HL-60/S4 (cell line): ENCODE data around the gene GINS2.

Experiments
- in situ Hi-C: fragments of 300-500 bp; cut with MboI; formaldehyde crosslinking; loops from 2 replicates; pipeline ENCODE4 v1.14.3; 2022; ENCODE audit warnings: low sequenced_read_pairs

GINS2 gene

DNA sequence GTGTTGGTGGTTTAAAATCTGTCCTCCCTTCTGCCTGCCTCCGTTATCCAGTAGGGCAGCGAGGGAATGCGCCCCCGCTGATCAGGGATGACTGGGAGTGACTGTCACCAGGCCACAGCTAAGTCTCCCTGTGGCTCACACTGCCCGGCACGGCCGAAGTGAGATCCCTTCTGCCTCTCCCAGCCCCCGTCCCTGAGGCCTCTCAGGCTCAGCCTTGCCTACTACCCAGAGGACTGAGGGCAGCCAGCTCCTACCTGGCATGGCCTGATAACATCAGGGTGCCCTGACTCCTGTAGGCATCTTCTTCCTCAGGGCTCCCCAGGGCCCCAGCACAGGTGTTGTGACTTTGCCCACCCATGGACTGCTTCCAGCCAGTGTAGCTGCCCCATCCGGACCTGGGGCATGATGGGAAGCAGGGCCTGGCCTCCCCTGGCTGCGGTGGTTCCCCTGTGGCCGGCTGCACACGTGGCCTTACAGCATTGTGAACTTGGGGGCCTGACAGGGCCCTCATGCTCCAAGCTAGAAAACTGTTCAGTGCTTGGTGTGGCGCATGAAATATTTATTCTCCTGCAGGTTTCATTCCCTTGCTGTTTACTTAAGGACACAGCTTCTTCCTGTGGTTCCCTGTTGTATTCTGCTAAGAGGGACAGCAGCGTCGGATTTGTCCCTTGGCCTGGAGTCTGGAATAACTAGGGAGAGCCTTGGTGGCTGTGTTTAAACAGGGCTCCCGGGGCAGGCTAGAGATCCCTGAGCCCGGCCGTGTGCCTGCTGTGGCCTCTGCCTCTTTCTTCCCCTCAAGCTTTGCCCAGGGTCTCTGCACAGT, 30.0 kb downstream of the GINS2 start:
- in situ Hi-C loops, result no loop called here

DNA sequence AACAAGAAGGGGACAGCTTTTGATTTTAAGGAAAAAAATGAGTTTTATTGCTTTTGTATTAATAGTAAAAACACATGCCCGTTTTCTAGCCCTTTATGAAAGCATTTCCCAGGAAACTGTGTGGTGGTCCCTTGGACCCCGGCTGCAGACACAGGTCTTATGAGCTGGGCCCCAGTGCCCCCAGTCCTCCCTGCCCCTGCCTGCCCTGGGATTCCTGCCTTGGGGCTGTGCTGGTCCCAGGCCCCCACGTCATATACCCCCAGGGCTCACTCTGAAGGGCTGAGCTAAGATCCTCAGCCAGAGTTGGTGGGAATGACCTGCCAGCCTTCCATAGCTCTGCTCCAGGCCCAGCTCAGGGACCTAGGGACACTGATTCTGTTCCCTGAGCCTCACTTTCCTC, 30.8 kb downstream of the GINS2 start:
- in situ Hi-C loops, result no loop called here

DNA sequence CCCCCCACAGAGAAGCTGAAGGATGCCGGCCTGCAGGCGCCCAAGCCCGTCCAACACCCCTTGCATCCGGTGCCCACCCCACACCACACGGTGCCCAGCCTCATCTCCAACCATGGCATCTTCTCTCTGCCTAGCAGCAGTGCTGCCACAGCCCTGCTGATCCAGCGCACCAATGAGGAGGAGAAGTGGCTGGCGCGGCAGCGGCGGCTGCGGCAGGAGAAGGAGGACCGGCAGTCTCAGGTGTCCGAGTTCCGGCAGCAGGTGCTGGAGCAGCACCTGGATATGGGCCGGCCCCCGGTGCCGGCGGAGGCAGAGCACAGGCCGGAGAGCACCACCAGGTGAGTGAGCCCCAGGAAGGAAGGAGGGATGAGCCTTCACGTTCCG, 31.5 kb downstream of the GINS2 start:
- in situ Hi-C loops, result no loop called here

DNA sequence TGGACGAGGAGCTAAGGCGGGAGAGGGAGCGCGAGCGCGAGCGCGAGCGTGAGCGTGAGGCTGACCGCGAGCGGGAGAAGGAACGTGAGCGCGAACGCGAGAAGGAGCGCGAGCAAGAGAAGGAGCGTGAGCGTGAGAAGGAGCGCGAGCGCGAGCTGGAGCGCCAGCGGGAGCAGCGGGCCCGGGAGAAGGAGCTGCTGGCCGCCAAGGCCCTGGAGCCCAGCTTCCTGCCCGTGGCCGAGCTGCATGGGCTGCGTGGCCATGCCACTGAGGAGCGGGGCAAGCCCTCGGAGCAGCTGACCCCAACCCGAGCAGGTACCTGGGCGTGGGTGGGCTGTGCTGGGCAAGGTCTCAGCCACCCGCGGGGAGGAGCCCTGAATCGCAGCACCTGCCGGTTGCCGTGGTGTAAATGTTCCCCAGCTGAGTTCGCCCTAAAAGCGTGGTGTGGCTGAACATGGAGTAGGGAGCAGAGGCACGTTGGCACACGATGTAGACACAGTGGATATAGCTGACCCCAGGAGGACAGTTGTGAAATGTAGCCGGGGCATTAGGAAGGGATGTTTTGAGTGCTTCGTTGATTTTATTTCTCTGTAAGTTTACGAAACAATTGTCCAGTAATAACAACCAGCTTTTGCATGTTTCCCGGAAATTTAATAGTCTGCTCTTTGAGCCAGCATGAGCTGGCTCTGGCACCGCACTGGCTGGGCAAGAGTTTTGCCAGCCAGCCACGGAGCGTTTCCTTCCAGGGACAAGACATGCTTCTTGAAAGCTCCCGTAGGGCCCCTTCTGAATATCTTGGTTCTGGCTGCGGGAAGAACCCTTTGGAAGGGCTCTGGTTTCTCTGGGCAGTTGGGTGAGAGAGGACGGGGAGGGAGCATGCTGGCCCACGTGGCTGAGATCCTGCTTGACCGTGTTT, 32.1 kb downstream of the GINS2 start:
- in situ Hi-C loops, result no loop called here

DNA sequence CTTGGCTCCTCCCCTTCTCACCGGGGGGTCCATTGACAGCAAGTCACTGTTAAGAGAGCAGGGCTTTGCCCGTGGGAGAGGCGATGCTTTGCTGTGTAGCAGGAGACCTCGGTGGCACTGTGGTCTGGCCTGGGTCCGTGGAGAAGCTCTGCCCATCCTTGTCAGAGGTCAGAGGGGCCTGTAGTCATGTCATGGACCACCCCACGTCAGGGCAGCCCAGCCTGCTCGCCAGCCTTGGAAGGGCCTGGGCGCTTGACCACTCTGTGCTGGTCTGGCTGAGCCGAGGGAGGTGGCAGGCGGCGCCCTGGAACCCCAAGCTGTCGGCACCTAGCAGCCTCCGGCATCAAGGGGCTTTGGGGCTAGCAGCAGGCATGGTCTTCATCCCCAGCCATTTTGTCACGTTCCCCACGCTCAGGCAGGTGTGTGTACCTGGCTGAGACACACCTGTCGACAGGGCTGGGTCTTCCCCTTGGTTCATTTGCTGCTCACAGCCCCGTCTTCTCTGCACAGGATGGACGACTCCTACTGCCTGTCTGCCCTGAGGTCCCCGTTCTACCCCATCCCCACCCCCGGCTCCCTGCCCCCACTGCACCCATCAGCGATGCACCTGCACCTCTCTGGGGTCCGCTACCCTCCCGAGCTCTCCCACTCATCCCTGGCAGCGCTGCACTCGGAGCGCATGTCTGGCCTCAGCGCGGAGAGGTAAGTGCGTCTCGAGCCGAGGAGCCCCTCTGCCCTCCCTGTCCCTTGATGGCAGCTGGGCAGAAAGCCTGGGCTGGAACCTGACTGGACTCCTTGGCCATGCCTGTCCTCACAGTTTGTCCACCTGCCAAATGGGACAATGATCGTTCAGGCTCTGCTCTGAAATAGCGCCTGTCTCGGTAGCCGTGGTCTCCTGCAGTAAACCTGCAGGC, 33.3 kb downstream of the GINS2 start:
- in situ Hi-C loops, result no loop called here

DNA sequence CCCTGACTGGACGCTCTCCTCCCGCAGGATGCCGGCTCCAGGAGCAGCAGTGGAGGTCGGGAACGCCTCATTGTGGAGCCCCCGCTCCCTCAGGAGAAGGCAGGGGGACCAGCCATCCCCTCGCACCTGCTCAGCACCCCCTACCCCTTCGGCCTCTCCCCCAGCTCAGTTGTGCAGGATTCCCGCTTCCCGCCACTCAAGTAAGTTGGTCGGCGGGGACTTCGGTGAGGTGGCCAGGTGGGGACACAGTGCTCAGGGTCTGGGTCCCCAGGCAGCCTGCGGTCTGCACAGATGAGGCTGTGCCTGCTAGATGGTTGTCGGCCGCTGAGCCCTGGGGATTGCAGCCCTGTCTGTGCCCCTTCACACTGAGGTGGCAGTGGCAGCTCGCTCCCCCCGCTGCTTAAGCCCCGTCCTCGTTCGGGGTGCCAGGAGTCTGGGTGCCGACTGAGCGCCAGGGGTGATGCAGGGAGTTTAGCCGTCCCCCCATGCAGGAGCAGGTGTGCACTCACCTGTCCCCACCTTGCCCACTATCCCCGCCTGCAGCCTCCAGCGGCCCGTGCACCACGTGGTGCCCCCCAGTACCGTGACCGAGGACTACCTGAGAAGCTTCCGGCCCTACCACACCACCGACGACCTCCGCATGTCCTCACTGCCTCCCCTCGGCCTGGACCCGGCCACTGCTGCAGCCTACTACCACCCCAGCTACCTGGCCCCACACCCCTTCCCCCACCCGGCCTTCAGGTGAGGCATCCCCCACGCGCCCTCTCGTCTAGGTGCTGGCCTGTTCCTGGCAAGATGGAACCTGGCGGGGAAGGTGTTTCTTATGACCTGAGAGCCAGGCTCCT, 34.3 kb downstream of the GINS2 start:
- in situ Hi-C loops, result no loop called here

DNA sequence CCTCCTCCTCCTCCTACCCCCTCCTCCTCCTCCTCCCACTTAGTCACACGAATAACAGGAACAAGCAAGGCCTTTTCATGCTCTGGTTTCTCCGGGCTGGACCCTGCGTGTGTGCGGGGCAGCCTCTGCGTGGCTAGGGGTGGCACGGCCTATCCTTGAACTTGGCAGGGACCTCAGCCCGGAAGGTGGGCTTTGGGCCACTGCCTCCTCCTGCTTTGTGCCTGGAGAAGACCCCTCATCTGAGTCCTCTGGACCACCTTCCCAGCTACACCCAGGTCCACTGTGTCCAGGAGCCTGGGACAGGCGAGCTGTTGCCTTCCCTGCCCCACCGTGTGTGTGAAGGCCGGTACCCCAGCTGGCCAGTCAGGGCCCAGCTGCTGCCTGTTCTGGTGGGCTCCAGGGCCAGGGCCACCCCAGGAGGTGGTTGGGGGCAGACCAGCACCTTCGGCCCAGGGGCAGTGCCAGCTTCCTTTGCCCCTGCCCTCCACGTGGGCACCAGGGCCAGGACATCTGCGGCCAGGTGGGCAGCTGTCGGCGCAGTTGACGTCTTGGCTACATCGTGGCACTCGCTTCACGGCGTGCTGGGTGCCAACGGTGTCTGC, 35.4 kb downstream of the GINS2 start:
- in situ Hi-C loops, result no loop called here

DNA sequence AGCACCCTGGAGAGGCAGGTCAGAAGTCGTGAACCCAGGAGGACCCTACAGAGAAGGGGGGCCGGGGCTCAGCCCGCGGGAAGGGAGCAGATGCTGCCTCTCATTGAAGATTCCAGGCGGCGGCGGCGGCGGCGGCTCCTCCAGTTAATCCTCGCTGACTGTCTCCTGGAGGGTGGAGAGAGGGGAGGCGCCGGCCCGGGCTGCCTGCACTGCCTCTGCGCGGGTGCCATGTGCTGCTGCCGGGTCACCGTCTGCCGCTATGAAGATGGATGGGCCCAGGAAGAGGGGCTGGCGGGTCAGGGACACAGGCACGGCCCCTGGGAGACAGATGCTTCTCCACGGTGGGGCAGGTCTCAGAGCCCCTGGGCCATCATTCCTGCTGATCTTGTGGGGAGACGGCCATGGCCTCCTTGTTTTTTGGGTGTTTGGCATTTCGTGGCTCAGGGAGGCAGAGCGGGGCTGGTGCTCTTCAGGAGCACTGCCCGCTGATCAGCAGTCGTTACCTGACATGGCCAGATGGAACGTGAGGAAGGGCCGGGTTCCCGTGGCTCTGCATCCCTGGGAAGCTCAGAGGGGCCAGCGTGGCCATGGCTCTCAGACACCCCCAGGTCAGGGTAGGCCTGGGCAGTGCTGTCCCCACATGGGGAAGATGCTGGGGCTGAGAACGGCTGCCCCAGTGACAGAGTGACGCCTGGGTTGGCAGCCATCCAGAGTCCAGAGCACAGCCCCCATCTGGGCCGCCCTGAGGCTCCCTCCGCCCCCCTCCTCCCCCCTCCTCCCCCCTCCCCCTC, 36.1 kb downstream of the GINS2 start:
- in situ Hi-C loops, result no loop called here

DNA sequence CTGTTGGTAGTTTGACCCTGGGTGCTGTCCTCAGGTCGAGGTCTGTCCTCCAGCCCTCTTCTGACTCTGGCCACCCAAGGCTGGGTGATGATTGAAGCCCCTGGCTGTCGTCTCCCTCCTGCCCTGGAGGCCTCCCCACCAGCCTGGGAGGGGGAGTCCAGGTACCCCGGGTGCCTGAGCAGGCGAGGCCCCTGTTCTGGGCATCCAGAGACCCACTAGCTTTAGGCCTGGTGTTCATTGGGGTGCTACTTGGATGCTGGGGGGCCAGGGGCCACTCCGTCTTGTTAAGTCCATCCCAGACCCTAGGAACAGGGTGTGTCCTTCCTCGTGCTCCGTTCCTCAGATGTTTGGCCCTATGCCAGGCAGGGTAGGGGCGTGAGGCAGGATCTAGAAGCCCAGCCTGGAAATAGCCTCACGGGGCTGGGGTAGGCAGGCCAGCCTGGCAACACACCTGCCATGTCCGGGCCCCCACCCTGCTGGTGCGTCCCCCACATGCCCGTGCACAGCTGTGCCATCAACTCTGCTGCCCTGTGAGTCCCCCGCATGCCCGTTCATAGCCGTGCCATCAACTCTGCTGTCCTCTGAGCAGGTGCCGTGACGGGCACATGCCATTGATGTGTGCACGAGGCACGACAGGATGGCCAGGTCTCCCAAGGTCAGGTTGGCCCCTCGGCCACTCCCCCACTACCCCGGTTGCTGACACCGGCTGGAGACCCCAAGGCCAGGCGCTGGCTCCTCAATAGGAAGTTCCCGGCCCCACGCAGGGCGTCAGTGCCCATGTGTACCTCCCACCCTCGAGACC, 36.9 kb downstream of the GINS2 start:
- in situ Hi-C loops, result no loop called here

DNA sequence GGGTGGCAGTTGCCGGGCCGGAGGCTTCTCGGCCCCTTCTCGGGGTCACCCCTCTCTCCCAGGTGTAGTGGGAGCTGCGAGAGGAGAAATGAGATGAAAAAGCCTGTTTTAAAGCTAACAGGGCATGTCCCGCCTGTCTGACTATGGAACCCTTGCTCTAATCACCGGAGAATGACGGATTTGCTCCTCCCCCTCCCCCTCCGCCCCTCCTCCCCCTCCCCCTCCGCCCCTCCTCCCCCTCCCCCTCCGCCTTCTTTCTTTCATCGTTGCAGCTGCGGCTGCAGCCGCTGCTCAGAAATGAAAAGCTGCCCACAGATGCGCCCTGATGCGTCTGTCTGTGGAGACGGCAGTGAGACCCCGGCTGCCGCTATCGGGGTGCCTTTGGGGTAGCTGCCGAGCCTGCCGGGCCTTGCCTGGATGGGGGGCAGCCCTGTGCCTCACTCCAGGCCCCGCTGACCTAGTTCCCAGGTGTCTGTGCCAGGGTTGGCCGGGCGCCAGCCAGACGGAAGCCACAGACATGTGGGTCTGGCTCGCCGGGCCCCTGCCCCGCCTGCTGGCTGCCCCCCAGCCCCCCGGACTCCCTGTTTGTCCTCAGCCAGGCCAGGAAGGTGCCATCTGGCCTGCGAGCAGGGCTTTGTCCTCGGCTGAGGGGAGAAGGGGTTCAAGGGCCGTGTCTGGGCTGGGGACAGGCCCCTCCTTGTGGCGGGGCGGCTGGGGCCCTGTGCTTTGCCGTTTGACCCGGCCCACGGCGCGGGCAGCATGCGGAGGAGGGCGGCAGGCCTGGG, 37.7 kb downstream of the GINS2 start:
- in situ Hi-C loops, result no loop called here

DNA sequence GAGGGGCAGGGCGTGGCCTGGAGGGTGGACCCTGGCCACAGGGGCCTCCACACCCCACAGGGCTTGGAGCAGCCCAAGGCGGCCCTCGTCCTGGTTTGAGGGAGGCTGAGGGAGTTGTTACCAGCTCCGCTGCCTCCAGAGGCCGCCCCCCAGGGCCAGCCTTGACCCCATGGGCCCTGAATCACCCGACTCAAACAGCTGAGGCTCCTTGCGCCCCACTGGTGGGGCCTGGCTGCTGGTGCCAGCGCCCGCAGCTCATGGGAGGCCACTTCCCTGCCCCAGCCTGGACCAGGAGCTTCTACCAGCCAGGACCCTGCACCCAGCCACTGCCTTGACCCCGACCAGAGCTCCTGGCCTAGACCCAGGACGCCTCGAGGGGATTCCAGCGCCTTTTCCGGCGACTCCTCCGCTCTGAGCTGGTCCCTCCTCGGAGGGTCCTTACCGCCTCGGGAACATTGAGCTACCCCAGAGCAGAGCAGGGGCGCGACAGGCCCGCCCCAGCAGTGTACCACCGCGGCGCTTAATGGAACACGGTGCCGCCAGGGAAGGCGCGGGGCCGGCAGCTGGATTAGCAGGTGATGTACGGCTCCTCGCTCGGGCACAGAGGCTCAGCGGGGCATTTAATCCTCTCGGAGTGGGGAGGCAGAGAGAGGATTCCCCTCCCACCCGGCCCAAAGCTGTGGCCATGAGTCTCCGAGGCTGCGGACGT, 38.5 kb downstream of the GINS2 start:
- in situ Hi-C loops, result no loop called here

DNA sequence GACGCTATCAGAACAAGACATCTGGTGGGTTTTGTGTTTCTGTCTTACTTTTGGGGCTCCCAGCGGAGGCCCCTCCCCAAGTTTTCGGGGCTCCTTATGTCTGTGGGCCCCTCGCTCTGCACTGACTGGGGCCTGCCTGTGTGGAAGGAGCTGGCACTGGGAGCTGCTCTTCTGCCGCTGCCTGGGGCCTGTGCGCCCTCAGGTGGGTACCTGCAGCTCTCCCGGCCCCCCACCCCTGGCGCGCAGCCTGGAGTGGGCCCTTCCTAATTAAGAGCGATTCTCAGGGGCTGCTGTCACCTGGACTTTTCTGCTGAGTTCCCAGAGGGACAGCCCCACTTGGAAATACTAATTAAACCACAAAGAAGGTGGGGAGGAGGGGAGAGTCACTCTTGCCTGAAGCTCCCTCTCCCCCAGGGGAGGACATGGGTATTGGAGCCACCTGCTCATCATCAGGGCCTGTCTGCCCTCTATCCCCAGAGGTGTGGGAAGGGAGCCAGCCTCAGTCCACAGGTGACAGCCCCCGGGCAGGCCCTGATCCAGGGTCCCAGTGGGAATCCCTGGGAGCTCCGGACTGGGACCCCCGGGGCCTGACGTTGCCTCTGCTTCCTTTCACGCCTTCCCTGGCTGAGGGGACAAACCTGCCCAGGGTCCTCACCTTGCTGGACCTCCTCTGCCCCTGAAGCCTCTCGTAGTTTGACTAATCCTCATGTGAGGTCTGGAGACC, 39.2 kb downstream of the GINS2 start:
- in situ Hi-C loops, result no loop called here

DNA sequence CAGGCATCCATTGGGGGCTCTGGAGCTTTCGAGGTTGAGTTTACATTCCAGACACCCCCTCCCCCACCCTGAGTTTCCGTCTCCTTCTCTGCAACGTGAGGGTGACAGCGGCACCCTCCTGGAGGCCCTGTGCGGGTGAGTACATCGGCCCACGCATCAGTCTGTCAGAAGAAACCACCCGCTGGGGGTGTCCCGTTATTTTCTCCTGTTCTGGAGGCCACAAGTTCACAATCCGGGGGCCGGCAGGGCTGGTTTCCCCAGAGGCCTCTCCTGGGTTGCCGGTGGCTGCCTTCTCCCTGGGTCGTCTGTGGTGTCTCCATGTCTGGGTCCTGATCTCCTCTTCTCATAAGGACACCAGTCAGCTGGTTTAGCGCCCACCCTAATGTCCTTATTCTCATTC, 39.9 kb downstream of the GINS2 start:
- in situ Hi-C loops, result no loop called here

DNA sequence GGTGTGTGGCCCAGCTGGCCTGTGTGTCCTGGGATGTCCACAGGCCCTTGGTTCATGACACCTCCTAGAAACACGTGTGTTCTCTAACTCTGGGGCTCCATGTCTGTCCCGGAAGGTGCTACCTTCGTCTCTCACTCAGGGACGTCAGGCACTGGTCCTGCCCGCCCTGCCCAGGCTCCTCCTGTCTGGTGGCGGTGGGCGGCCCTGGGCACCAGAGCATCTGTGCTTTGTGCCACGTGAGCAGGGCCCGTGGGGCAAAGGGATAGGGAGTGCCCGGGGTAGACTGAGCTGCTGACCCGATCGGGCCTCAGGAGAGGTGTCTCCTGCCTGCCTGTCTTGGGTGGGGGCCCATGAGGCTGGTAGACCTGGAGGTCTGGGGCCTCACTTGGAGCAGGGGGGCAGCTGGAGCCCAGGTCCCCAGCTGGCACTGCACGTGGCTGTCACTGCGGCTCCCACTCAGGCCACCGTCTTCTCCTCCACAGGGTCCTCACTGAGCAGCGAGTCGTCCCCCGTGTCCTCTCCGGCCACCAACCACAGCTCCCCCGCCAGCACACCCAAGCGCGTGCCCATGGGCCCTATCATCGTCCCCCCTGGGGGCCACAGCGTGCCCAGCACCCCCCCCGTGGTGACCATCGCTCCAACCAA, 40.6 kb downstream of the GINS2 start:
- in situ Hi-C loops, result no loop called here

DNA sequence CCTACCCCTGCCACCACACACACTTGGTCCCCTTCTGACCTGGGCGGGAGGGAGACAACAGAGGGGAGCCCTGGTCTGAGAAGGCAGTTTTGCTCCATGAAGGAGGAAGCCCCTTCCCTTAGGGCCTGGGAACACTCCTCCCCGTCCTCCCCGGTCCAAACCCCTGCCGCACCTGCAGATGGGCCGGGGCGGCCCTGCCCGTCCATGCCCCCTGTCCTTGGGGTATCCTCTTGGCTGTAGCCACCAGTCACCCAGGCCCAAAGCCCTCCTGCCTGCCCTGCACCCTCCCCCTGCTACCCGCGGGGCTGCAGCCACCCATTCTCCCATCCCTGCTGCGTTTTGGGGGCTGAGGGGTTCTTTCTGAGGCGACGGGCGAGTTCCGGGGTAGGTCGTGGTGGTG, 41.8 kb downstream of the GINS2 start:
- in situ Hi-C loops, result no loop called here
